Inflammatory macrophage treated with lipopolysaccharide for 1 hour (primary cell): Measurements from ENCODE around the gene RALGAPB.

Experiments used
- DNase-seq, 2 donors: peaks; one replicate each; pipeline ENCODE4 v3.0.0-alpha.2; 2020 to 2022

Gene RALGAPB

DNA sequence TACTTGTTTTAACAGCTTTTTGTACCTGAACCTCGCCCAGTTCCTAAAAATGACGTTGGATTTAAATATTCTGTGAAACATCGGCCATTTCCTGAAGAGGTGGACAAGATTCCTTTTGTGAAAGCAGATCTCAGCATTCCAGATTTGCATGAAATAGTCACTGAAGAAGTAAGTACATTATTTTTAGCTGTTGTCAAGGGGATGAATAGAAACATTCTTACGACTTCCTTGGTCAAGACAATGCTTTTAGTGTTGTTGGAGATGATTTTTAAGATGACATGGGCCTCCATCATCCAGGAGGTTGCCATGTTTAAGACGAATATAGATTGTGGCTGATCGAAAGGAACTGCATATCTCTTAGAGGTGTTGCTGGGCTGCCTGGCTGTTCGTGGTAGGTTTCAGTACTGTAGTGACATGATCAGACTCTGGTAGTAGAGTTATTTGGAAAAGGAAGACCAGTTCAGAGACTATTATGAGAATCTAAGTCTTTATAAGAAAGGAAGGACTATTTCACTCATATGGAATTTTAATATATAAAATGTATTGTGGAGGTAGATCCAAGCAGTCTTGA lies 78.5 kb downstream of the RALGAPB start:
- no peak for DNase-seq

DNA sequence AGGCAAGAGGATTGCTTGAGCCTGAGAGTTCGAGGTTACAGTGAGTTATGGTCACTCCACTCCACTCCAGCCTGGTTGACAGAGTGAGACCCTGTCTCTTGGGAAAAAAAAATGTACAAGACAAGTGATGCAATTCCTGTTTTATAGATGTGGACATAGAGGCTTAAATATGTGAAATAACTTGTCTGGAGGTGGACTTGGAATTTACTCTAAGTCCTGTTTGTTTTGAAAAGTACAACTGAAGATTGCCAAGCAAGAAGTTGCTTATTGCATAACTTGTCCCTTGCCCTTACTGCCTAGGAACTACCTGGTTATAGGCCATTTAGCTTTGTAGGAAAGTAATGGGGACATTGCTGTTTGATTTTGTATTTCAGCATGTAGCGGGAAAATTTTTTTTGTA lies 82.3 kb downstream of the RALGAPB start:
- peak in 1 of 2 donors; percentile 19 for DNase-seq

DNA sequence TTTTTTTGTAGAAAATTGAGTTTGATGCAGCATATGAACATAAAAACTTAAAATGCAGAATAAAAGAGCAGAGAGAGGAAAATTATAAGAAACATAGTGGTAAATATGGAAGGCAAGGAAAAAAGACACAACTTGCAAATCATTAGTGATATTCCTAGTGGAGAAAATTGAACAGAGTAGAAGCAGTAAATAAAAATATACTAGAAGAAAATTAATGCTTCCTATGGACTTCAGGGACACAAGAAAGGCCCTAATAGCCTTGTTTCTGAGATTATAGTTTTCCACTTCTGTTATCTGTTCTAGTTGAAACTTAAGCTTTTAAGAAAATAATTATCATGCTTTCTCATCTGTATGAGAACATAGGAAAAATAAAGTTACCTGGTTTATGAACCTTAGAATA lies 82.8 kb downstream of the RALGAPB start:
- DNase-seq, result no peak

DNA sequence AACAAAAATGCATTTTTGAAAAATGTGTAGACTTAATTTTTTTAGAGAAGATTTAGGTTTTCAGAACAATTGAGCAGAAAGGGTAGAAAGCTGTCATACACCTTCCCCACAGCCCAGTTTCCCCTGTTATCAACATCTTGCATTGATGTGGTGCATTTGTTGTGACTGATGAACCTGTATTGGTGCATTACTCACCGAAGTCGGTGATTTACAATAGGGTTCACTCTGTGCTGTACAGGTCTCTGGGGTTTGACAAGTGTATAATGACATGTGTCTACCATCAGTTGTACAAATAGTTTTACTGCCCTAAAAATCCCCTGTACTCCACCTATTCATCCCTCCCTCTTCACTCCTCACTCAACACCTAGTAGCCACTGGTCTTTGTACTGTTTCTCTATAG lies 84.5 kb downstream of the RALGAPB start:
- DNase-seq, result no peak

DNA sequence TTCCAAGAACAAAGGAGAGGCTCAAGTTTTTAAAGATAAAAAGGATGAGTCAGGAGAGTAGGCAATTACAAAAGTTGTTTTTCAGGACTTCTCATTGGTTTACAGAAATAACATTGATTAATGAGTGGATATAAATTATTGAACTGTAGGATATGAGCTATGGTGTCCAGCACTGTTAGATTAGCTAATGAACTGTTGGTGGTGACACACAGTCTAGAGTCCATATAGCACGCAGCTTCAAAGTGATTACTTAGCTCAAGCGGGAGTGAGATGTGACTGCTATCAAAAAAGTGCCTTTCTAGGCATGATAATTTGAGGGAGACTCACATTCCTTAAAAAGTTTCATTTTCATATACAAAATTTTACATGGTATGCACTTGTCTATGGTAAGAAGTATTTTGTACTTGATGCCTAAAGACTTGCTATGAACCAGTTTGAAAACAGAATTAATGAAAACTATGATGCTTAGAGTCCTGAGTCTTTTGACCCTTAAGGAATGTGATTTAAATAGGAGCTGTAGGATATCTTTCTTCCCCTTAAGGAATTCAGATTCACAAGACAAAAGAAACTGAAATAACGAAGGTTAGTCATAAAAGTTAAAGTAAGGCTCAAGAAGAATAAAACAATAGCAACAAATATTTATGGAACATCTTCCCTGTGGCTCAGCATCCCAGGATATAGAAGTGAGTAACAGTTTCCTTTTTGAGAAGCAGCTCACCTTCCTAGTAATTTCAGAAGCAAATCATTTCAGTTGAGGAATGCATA lies 86.1 kb downstream of the RALGAPB start:
- DNase-seq, result no peak

DNA sequence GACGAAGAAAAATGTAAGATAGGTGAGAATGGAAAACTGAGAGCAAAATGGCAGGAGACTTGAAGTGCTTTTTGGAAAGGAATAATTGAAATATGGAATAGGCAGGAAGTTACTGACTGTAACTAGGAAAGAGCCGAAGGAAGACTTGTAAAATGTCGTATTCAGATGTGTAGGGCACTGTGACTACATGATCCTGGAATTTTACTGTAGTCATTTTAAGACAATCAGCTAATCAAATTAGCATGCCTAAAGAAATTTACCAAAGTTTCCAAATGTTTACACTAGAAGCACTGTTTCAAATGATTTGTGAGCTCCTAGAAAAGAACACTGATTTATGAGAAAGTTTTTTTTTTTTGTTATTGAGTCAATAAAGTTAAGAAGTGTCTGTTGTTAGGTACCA lies 87.1 kb downstream of the RALGAPB start:
- DNase-seq, result no peak

DNA sequence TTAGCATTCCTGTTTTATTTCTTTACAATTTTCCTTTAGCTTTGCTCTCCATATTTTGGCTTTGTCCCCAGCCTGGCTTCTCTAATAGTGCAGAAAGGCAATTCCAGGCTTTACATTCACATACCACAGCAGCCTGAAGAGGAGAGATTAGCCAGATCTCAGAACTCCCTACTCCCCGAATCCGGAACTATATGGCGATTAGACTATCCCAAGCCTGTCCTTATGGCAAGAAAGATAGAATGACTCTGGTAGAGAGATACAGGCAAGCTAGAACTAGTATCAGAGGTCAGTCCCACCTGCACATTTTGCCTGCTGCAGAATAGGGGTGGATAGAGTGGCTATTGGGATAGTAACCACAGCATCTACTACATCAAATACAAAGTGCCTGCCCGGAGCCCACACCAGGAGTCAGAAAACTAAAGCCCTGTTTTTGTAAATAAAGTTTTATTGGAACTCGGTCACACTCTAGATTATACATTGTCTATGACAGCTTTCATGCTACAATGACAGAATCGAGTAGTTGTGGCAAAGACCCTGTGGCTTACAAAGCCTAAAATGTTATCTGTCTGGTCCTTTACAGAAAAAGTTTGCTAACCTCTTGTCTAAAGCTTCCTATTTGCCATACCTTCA lies 91.3 kb downstream of the RALGAPB start:
- DNase-seq, result no peak

DNA sequence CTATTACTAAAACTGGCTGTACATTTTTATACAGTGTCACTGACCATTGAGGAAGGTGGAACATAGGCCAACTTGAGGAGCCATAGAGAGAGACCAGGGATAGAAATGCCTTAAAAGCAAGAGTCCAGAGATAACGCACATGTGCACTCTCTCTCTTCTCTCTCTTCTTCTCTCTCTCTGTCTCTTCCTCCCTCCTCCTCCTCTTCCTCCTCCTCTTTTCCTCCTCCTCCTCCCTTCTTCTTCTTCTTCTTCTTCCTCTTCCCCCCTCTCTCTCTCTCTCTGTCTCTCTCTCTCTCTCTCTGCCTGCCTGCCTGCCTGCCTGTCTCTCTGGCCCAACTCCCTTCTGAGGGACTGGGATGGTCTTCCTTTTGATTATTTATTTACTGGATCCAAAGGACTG lies 92.0 kb downstream of the RALGAPB start:
- no peak for DNase-seq

DNA sequence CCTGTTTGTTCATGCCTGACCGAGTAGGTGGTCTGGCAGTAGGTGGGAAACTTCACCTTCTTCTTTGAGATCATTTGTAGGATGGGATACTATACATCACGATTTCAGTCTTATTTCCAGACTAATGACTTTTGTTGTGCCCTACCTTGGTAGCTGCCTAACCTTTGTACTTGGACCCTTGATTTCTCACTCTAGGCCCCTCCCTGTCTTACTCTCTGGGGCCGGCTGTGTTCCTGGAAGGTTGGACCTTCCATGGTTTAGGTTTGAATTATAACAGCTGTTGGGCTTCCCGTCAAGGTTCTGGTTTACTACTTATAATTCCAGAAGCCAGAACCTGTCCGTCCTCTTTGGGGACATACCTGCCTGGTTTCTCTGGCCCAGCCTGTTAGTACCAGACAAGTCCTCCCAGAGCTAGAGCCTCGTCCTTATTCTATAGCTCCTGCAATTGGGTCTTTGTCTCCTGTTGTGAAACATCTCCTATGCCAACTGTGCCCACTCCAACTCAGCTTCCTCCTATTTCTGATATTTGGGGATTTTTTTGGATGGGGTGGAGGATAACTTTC lies 93.5 kb downstream of the RALGAPB start:
- no peak for DNase-seq

DNA sequence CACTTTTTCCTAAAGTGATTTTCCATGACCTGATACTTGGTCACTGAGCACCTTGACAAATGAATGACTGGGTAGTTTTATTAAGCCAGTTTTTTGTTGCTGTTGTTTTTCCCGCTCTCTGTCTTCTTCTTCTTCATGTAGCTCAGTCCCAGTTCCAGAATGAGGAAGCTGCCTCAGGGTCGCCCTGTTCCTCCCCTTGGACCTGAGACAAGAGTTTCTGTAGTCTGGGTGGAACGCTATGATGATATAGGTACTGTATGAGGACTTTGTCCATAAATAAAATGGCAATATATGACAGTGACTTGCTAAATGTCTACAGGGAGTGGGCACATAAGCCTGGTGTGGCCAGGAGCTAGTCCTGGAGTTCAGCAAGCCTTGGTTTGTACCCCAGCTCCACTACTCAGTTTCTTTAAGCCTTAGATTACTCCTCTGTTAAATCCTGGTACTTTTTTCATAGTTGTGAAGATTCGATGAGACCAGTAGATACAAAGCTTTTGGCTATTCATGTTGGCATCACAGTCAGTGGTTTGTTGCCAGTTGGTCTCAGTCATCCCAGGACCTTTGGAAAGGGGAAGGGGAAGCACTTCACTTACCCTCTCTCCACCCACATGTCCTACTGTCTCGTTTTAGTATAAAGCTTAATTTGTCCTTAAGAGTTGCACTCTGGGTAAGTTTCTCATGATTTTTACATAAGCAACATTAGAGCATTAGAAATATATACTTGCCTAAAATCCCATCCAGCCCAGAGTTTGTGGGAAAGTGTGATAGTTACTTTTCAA lies 97.3 kb downstream of the RALGAPB start:
- peak; percentile 61 to 63 for DNase-seq

DNA sequence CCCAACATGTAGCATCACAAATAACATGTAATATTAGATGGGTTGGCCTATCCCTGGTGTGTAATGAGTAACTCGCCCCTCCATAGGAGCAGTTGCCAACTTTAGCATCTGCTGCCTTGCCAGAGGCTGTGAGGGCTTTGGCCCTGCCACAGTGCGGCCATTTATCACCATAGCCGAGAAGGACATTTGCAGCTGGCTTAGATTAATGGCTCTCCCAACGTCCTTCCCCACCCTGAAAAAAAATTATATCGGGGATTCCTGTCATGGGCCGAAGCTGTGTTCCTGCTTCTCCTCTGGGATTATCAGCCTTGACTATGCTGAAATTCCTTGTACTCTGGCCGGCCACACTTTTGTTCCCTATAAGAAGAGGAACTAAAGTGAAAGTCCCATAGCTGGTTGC lies 100.8 kb downstream of the RALGAPB start:
- DNase-seq, result peak in 1 of 2 donors; percentile 23

DNA sequence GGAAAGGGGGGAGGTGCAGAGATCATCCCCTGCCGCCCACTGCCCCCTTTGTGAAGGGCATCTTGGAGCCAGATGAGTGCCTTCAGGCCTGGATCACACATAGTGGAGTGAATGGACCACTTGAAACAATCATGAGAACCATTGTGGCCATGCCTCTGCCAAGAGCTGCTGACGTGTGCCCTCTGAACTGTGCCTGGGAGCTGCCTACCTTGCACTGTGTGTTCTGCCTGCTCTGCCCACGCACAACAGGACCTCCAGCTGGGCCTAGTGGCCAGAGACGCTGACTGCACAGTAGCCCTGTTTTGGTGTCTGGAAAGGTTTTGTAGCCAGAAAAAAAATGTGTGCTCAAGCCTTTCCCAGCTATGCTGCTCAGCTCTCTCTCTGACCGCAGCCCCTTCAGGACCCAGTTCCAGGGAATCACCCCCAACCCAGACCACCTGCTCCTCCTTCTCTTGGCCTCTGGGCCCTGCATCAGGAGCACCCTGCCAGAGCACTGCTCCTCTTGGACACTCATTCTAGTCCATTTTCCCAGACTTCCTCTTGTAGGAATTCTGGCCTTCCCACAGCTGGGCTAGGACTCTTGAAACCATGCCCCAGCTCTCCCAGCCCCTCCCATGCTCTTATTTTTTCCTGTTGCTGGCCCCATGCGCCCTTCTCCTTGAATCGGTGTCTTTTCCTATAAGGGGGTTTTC lies 106.7 kb downstream of the RALGAPB start:
- no peak for DNase-seq

DNA sequence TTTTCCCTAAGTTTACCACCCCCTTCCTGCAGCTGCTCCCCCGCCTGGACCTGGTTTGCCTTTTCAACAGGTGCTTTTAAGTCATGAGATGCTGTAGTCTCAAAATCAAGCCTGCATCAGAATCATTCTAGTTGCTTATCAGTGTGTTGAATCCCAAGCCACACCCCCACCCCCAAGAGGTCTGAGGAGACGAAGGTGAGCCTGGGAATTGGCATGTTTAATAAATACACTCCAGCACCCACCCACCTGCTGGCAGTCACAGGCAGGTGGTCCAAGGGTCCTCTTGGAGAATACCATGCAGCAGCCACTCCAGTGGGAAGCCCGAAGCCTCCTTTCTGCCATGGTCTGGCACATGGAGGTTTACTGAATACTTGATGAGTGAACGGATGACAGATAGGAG lies 107.3 kb downstream of the RALGAPB start:
- DNase-seq, result no peak

DNA sequence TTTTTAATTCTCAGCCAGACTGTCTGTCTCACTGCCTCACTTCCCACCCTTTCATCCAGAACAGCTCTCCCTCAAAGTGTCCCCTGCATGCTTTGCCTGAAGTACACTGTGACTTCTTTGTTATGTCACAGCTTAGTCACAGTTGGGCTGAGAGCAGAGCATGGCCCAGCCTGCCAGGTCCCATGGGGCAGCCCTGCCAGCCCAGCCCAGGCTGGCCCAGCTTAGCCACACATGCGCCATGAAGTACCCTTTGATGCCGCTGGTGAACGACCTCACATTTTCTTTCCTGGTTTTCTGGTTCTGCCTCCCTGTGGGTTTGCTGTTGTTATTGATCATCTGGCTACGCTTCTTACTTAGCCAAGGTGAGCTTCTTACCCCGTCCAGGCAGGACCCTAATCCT lies 108.4 kb downstream of the RALGAPB start, which contains the start of gene ADIG:
ADIG (plus strand) TSS at position 185 of the 400 bp plus-strand sequence; CDS start at position 239, 54 bp downstream.
- DNase-seq, result no peak

DNA sequence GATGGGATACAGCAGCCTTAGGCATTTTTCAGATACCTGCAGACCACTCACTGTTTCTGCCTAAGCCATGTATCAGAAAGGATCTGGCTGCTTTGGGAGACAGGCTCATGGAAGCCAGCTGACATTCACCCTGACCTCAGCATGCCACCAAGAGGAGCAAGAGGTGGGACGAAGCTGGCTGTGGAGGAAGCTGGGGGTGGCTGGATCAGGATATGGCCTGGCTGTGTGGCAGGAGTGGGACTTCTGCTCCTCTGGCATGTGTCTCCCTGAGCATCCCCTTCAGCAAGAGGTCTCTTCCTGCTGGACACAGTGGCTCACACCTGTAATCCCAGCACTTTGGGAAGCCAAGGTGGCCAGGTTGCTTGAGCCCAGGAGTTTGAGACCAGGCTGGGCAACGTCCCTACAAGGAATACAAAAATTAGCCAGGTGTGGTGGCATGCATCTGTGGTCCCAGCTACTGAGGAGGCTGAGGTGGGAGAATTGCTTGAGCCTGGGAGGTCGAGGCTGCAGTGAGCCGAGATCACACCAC lies 109.3 kb downstream of the RALGAPB start:
- no peak for DNase-seq

DNA sequence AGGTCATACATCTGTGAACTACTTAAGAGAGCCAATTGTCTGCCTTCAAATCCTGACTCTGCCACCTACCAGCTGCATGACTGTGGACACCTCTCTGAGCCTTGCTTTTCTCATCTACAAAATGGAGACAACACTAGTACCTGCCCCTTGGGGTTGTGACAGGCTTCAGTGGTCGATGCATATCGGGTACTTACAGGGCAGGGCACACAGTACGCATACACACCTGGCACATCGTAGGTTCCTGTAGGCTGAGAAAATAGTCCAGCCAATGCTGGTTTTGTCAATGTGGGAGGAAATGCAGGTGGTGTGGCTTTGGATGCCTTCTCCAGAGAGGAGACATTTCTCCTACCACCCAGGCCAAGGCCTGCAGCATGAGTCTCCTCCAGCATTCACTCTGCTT lies 110.7 kb downstream of the RALGAPB start:
- DNase-seq, result no peak

DNA sequence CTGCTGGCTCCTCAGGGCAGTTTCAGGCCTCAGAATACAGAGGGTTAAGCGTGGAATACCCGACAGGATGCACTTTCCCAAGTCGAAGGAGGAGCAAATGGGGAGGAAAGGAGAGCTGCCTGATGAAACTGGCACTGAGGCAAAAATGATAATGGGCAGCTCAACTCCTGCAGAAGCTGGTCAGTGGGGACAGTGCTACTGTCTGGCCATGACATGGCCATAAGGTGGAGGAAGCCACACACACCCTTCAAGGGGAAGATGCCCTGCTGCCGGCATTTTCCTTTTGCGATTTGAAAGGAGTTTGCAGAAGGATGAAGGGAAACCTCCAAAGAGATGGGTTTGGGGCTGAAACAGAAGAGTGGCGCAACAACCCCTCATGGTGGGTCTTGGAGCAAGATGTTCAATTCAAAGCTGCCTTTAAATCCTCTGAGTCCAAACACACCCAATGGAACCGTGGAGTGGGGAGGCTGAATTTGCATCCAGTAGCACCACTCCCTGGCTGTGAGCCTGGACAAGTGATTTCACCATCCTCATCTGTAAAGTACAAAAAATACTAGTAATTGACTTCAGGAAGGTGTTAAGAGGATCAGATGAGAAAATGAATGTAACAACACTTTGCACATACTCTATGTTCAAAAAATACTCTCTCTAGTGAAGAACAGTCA lies 111.6 kb downstream of the RALGAPB start:
- DNase-seq, result no peak

DNA sequence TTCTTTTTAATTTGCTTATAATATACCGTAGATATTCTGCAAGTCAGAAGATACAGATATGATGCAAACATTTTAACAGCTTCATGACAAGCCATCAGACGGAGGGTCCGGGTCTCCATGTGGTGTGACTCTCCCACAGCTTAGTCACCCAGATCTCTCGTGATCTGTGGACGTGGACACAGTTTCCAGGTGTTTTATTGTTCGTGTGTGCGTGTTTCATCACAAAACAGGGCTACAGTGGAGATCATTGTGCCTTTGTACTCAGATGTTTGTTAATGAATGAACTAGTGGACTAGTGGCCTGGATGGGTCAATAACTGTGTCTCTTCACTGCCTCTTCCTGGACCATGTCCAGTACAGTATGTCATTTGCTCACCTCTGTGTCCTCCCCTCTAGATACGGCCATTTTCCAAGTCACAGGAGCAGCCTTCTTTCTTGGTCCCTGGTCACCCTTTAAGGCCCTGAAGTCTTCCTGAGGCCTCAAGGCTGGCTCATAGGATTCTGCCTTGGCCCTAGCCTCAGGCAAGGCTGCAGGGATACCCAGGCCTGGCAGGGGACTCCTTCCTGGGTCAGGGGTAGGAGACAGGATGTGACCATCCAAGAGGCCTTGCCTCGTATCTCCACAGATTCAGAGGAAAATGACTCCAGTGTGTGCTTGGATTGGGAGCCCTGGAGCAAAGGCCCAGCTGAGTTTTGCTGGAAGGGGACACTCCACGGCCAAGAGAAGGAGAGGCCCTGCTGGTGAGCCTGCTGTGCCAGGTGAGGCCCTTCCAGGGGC lies 112.9 kb downstream of the RALGAPB start:
- no peak for DNase-seq

DNA sequence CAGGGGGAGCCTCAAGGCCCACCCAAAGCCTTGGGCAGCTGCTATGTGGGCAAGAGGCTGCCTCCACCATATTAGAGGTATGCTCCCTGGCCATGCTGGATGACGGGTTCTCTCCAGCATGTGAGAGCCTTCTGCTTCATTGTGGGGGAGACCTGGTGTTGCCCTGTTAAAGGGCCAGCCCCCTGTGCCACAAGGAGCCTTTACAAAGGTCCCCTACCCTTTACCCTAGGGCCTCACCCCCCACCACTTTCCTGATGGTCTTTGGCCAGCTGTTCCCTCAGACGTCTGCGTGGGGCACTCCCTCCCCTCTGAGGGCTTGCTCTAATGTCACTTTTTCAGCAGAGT lies 113.5 kb downstream of the RALGAPB start:
- DNase-seq, result no peak

DNA sequence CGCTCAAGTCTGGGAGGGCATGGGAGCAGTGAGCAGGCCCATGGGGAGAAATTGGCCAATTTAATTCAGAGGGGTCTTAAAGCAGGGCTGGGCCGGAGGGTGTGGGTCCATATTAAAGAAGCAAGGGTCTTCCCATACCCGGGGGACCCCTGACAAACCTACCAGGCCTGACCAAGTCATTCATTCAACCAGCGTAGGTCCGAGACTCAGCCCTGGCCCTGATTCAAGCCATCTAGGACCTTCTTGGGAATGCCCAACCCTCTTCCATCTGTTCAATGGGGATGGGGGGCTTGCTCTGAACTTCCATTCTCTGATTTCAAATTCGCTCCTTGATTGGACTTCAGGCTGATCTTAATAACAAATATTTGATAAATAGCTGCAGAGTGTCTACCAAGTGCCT lies 115.7 kb downstream of the RALGAPB start:
- DNase-seq, result no peak

DNA sequence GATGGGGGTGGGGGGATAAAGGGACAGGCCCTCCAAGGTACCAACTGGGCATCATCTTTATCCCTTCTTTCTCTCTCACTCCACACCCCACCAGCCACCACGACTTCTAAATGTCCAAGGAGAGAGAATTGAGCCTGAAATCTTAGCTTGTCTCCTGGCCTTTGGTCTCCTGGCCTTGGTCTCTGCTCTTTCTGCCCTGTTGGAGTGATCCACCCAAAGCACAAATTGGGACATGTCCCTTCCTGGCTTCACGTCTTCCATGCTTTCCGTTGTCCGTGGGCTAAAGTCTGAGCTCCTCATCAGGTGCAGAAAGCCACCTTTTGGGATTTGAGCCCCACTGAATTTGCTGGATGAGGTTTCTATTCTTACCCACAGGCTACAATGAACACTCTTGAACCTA lies 116.7 kb downstream of the RALGAPB start:
- no peak for DNase-seq
